SH-SY5Y (cell line): ENCODE measurements around the gene DPH3.

ENCODE experiments used
- GATA2 ChIP-seq: IDR thresholded peaks from 2 replicates; pipeline ENCODE4 v1.6.1; 2011; ENCODE audit warnings: mild to moderate bottlenecking, low read depth, low read length
- GATA3 ChIP-seq: IDR thresholded peaks from 2 replicates; pipeline ENCODE4 v1.6.1; 2011; ENCODE audit warnings: low read depth, mild to moderate bottlenecking, low read length, moderate library complexity

DNA sequence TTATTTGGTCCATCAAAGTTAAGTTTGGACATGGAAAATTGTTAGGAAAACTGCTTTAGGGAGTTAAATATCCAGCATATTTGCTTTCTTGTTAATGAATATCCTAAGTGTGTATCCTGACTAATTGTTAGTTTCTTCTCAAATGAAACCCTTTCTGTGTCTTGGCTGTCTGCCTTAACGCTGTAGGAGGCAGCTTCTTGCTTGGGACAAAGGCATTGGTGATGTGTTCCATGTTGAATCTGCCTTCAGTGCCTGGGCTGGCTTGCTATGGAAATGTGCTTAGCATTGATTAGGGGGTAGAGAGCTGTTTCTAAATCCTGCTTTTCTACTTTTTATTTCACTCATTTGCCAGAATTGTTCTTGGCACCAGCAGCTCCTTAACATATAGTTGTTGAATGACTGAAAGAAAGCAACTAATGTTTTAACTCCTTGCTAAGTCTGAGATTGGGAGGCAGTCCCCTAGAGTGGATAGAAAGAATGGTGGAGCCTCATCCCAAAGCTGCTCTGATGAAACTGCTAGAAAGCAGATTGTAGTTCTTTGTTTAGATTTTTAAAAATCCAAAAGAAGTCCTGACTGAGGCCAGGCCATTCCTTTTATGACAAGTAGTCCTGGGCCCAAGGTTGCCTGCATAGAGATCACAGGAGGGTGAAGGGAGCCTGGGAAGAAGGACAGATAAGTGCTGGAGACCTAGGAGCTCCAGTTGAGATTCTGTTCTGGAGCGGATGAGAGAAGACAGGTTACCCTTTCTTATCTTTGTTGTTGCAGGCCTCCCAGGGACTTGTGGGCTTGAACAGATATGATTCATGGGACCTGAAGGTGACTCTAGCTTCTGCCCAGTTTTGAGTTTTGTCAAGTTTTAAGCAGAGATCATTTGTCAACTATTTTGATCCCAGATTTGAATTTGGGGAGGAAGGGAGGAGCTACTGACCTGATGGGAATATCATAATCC, 39.6 kb upstream of the DPH3 start:
- TF ChIP-seq GATA2: no peak
- no peak for TF ChIP-seq GATA3
